Activated CD4-positive, CD25-positive, alpha-beta regulatory T cell (primary cell): ENCODE data around the gene ZNF33B.
"Not testable (repeated sequence)": the region's sequence is repeated elsewhere in the genome, so short reads cannot be mapped to it uniquely, and the experiment has no call there.

Source experiments
- DNase-seq, 4 experiments: peaks; one replicate each; lab custom pipeline; 2025; lab: John Stamatoyannopoulos, UW

The ZNF33B gene

GRCh38 chr10:42638055-42638820, at the start of gene ZNF33B:
Gene ZNF33B, minus strand, starts transcription at chr10:42638570. Its CDS starts 1,642 bp downstream, at chr10:42636928.
- DNase-seq = peak; percentile 79 to 89 (median 85)

DNA sequence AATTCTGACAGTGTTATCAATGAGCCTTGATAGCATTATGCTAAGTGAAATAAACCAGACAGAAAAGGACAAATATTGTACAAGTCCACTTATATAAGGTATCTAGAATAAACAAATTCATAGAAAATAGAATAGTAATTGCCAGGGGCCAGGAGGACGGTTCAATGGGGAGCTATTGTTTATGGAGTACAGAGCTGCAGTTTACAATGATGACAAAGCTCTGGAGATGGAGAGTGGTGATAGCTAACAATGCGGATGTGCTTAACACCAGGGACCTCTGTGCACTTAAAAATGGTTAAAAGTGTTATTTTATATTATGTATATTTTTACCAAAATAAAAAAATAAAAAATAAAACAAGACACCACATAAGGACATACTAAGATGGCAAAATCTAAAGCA, 46.1 kb upstream of the ZNF33B start:
- DNase-seq = no peak

DNA sequence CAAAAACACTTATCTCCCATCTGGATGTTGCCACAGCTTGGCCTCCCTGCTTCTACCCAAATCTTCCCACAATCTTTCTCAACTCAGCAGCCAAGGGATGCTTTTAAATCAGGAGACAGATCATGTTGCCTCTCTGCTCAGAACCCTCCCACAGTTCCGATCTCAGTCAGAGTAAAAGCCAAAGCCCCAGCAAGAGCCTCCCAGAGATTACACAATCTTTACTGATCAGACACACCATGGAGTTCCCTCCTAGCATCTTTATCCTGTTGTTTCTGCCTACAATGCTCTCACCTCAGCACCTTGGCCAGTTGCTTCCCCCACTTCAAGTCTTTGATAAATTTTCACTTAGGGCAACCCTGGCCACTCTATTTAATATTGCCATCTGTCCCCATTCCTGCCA, 41.9 kb upstream of the ZNF33B start:
- no peak for DNase-seq

GRCh38 chr10:42665181-42665979, 27.0 kb upstream of the ZNF33B start:
- DNase-seq = not testable (repeated sequence)

DNA sequence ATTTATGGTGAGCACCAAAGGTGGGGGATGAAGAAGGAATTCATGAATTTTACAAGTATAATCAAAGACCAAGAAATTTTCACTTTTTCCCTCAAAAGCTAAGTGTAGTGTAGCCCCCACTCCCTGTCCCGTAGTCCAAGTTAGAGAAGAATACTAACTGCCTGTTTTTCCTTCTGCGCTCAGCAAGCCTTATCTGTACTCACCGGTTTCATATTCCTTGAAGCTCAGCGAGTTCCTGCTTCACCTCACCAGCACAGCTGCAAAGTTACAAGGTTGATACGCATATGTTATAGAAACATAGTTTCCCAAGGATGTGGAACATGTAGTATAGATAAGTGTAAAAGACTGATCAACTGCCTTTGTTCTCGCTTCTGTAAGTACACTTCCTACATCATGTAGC, 16.0 kb upstream of the ZNF33B start:
- no peak for DNase-seq

GRCh38 chr10:42652858-42653257, 14.5 kb upstream of the ZNF33B start:
- no peak for DNase-seq

DNA sequence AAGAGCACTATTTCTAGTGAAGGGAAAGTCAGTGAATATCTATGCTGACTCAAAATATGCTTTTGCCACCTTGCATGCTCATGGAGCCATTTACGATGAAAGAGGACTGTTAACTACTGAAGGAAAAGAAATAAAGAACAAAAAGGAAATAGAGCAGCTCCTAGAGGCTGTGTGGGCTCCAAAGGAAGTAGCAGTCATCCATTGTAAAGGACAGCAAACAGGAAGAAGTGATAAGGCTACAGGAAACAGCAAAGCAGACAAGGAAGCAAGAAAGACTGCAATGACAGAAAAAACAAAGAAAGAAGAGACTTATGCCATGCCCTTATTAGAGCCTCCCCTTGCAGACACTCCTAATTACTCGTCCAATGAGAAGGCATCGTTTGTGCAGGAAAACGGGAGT, 12.0 kb upstream of the ZNF33B start:
- no peak for DNase-seq

- DNase-seq = no peak
These were observed 10.1 kb upstream of the ZNF33B start for GRCh38 chr10:42648512-42648911.

- DNase-seq = no peak
These were observed 8.6 kb upstream of the ZNF33B start for GRCh38 chr10:42646687-42647640.

- DNase-seq = no peak
These were observed 7.8 kb upstream of the ZNF33B start for GRCh38 chr10:42646214-42646613.

- no peak for DNase-seq
These were observed 7.1 kb upstream of the ZNF33B start for GRCh38 chr10:42645516-42645915.

DNA sequence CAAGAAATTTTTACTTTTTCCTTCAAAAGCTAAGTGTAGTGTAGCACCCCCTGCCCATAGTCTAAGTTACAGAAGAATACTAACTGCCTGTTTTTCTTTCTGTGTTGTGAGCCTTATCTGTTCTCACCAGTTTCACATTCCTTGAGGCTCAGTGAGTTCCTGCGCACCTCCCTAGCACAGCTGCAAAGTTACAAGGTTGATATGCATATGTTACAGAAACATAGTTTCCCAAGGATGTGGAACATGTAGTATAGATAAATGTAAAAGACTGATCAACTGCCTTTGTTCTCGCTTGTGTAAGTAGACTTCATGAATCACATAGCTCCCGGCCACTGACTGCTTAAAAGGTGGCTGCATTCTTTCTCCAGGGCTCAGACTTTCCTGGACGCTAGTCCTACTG, 6.7 kb upstream of the ZNF33B start:
- no peak for DNase-seq

GRCh38 chr10:42640610-42641229, 2.4 kb upstream of the ZNF33B start:
- no peak for DNase-seq

DNA sequence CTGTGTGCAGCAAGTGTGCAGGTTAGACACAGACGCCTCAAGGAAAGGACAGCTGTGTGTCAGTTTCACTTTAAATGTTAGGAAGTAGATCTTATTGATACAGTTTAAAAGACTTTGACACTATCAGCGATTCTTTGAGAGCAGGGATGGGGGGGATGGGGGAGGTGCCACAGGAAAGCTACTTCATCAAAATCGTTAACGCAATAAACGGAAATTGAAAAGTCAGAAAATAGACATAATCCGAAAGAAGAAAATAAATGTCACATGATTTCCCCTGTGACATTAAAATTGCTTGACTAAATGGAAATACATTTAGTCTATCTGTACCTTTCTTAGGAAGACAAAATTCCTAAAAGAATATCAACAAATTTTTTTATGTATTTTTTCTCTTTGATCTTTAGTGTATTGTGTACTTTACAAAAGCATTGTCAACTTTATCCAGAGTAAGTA, 476 bp upstream of the ZNF33B start:
- peak in 2 of 4 experiments; percentile 14 to 34 for DNase-seq

DNA sequence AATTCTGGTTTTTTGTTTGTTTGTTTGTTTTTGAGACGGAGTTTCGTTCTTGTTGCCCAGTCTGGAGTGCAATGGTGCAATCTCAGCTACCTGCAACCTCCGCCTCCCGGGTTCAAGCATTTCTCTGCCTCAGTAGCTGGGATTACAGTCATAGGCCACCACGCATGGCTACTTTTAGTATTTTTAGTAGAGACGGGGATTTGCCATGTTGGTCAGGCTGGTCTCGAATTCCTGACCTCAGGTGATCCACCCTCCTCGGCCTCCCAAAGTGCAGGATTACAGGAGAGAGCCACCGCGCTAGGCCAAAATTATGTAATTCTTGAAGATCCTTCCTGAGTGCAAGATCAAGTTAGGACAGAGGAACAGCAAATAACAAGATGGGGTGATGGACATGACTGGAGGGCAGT, 719 bp downstream of the ZNF33B start:
- DNase-seq = no peak

DNA sequence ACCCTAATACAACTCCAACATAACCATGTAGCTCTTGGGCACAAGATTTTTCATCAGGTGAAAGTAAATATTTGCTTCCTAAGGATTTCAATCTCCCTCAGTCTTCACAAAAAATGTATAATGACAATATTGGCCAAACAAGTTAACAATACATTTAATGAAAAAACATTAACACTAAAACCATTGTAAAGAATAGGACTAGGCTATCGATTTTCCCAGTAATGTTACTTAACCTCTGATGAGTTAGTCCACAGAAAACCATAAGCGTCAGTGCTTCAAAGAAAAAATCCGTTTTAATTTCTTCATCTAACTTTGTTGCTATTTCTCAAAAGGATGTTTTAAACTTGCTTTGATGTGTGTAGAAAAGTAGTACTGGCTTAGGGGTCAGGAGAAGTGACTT, 1.2 kb downstream of the ZNF33B start:
- no peak for DNase-seq

DNA sequence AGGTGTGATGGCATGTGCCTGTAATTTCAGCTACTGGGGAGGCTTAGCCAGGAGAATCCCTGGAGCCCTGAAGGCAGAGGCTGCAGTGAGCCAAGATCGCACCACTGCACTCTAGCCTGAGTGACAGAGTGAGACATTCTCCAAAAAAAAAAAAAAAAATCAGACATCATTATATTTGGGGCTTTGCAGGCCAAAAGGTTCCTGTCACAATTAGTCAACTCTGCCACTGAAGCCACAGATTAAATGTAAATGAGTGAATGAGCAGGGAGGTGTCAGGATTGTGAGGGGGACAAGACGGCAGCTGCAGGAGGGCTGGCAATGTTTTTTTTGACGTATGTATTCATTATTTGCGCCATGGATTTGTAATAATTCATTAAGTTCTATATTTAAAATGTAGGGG, 3.3 kb downstream of the ZNF33B start:
- DNase-seq = no peak

GRCh38 chr10:42632564-42632963, 5.8 kb downstream of the ZNF33B start:
- DNase-seq = no peak

- DNase-seq = no peak
These were observed 7.7 kb downstream of the ZNF33B start for GRCh38 chr10:42630537-42631134.

- no peak for DNase-seq
These were observed 14.4 kb downstream of the ZNF33B start for GRCh38 chr10:42623929-42624328.

- DNase-seq = no peak
These were observed 19.9 kb downstream of the ZNF33B start for GRCh38 chr10:42618424-42618823.
